Stimulated activated CD8-positive, alpha-beta memory T cell treated with anti-CD3 and anti-CD28 coated beads, Interleukin-2, amount 100 ng/mL, for 1 hour (primary cell): ENCODE results near the gene KCNQ1OT1.

ENCODE experiments used
- DNase-seq, 2 donors: peaks; one replicate each; pipeline ENCODE4 v3.0.0-alpha.2; 2020; ENCODE audit warnings: low read depth in 2 of 2

Gene KCNQ1OT1

GRCh38 chr11:2737226-2737590 lies 37.4 kb upstream of the KCNQ1OT1 start:
- no peak for DNase-seq

GRCh38 chr11:2736577-2737225 lies 36.9 kb upstream of the KCNQ1OT1 start:
- DNase-seq: no peak

- DNase-seq: no peak
These were observed 35.3 kb upstream of the KCNQ1OT1 start for GRCh38 chr11:2735053-2735589.

DNA sequence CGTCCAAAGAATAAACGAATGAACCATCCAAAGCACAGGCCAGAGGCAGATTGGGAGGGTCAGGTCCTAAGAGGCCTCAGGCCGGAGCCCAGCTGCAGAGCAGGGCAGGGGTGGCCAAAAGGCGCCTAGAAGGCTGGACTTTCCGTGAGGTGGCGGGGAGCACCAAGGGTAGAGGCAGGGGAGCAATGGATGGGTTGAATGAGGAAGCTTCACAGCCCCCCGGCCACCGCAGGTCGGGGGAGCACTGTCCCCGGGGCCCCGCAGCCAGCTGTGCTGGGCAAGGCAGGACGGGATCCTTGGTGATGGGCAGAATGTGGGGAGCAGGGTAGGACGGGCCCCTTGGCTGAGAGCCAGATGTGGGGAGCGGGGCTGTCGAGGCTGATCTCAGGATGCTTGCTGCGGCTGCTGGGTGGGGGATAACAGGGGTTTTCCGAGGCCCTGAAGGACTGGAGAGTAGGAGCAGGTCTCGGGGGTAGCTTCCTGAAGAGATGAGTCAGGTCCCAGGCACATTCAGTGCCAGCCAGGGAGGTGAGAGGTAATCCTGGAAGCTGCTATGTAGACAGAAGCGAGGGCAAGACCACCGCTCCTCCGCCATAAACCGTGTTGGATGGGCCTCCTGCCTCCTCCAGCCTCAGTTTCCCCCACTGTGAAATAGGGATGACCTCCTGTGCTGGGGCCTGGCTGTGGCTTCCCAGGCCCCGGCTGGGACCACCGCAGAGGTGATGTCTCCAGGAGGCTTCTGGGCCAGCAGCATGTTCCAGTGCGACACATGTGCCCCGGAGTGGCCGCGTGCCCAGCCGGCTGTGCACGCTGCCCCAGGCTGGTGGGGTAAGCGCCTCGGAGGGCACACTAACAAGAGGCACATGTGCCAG lies 34.6 kb upstream of the KCNQ1OT1 start:
- DNase-seq: no peak

DNA sequence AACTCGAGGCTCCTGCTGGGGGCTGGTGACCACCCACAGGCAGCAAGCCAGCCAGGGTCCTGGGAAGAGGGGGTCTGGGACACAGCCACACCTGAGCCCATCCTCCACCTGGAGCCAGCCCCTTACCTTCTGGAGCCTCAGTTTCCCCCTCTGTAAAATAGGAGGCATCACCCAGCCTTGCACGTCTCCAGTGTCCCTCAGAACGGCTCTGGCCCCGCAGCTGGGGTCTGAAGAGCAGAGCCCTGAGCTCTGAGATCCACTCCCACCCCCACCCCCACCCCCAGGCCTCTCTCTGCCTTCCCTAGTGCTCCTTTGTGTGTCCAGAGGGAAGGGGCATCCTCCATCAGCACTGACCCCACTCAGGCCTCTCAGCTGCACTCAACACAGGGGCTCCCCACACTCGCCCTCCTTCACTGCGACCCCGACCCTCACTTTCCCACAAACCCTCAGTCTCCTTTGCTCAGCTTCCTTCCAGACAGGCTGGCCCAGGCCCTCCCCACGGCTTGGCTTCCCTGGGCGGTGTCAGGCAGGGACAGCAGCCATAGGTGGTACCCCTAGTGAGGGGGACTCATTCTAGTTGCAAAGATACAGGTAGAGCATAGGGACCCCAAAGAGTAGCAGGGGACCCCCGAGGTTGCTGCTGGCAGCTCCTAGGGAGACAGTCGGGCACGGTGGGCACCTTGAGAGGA lies 33.3 kb upstream of the KCNQ1OT1 start:
- DNase-seq: no peak

DNA sequence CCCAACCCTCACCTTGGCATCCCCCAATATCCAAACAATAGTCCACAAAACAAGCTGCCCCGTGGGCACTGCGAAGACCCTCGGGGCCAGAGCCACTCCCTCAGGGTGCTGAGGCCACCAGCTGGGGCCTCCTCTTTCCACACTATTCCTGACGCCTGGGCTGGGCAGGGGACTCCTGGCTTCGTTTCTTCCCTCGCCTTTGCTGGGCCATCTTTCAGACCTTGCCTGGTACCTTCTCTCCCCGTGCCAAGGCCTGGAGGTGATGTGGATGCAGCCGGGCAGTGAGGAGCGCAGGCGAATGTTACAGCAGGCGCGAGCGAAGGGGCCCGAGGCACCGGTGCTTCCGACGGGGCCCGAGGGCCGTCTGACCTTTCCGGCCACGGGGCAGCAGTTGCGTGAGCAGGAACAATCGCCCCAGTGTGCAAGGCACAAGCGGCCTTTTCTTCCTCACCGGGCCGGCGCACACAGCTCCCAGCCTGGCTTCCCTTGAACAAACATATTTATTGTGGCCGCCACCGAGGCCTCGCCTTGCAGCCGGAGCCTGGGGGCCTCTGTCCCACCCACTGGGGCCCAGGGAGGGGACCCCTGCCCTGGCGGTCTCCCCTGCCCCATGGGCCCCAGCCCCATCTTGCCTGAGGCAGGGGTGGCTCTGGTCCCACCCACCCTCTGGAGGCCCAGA lies 32.6 kb upstream of the KCNQ1OT1 start:
- no peak for DNase-seq

- no peak for DNase-seq
These were observed 31.6 kb upstream of the KCNQ1OT1 start for GRCh38 chr11:2731130-2732125.

GRCh38 chr11:2730272-2731129 lies 30.7 kb upstream of the KCNQ1OT1 start:
- DNase-seq: no peak

GRCh38 chr11:2729841-2730240 lies 30.0 kb upstream of the KCNQ1OT1 start:
- DNase-seq: no peak

GRCh38 chr11:2728663-2729332 lies 29.0 kb upstream of the KCNQ1OT1 start:
- DNase-seq: no peak

DNA sequence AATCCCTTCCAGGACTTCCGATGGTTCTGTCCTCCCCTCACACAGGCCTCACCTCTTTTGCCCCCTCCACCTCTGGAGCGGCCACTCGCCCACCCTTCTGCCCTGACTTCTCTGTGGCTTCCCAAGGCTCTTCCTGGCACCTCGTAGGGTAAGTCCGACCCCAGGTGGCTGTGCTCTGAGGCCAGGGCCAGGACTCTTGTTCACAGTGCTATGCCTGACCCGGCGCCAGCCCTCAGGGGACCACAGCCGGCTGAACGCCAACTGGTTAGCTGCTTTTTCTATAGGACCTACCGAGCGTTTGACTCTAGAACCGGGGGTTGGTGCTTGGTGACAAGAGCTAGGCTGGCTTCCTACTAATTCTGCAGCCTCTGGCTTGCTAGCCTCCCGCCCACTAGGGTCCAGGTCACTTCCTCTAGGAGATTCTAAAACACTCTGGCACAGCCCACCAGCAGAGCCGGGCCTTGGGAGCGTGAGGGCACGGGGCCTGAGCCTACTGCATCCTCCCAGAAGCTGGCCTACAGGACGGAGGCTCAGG lies 28.4 kb upstream of the KCNQ1OT1 start:
- DNase-seq: no peak

GRCh38 chr11:2726964-2727363 lies 27.2 kb upstream of the KCNQ1OT1 start:
- no peak for DNase-seq

DNA sequence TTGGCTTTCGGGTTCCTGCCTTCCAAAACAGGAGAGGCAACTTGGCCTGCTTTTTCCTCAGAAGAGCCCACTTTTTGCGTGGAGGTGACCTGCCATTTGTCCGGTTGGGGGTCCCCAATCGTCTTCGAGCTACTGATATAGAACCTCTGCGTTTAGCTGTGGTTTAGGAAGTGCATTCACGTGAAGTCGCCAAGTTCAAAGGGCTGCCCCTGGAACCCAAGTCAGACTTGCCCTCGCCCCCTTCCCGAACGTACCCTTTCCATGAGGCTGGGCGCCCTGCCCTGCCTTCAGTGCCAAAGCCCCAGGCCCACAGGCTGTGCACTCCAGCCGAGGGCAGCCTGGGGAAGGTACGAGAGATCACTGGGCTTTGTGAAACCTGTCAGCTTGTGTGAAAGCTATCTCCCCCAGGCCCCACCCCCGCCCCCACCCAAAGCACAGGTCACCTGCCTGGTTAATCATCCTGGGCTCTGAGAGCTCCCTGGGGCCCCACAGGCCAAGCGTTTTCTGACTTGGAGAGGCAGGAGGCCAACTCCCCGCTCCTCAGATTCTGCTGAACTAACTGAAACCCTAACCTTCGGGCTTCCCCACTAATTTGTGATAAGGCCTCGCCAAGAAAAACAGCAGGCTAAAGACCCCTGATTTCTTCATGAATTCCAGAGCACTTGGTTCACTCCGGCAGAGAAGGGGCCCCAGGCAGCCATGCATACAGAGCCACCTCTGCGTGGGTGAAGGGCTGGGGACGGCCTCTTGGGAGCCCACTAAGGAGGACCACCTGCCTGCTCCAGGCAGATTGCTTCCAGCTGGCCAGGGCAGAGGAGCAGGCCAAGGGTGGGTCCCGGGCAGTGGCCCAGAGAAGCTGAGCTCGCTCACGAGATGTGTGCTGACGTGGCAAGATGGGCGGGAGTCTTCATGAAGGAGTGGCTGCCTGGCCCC lies 25.8 kb upstream of the KCNQ1OT1 start:
- DNase-seq: no peak

- no peak for DNase-seq
These were observed 25.0 kb upstream of the KCNQ1OT1 start for GRCh38 chr11:2724653-2725367.

DNA sequence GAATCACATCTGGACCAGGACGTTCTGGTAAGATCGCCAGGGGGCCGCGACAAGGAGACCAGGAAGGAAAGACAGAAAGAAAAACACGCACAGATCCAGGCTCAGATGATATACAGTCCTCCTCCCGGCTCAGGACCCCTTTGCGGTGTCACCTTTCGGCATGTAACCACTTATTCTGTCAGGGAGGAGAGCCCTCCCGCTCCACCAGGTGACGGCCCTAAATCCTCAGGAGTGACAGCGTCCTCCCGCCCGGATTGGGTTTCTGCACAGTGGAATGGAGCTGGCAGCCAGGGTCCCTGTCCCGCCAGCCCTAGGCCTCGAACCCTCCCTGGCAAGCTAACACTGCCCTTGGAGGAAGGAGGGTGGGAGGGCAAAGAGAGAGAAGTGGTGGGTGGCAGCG lies 24.3 kb upstream of the KCNQ1OT1 start:
- DNase-seq: no peak

DNA sequence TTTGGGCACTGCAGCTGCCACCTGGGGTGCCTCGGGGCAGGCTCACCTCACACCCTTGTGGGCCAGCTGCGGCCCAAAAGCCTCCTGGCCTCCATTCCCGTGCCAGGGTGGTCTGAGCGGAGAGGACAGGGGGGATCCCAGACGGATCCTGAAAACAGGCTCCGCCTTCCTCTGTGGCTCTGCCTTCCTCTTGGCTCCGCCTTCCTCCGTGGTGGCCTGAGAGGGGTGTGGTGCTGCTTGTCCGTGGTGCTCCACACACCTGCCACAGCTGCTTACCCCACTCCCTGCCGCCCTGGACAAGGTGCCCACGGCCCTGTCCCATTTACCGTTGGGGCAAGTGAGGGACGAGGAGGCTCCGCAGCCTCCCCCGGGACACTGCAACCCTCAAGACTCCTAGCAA lies 23.2 kb upstream of the KCNQ1OT1 start:
- no peak for DNase-seq
